Transverse colon (tissue), 4 donors: Measurements from ENCODE around the gene ANO9.

Experiments used
- CTCF ChIP-seq, 5 experiments: fragments of 200-600 bp in 3 of 5; fragments of 450-650 bp in 2 of 5; sonication (generic) in 3 of 5; IDR thresholded peaks; 1 replicate in 2 of 5; 2 replicates in 3 of 5; pipeline ENCODE4 v1.5.1; 2016 to 2017; ENCODE audit warnings: antibody characterized with exemption in 5 of 5, inconsistent platforms in 3 of 5, mild to moderate bottlenecking in 2 of 5, moderate library complexity in 1 of 5
- POLR2A ChIP-seq: fragments of 450-650 bp; IDR thresholded peaks from one replicate; pipeline ENCODE4 v1.6.1; 2016; ENCODE audit warnings: antibody characterized with exemption, mild to moderate bottlenecking, moderate library complexity
- POLR2AphosphoS5 ChIP-seq, 3 donors: sonication (generic); formaldehyde crosslinking; IDR thresholded peaks; one replicate each; pipeline ENCODE4 v1.6.1; 2016; ENCODE audit warnings: antibody characterized with exemption in 3 of 3

GRCh38 chr11:417652-418342 is 24.0 kb downstream of the ANO9 start:
- no peak for TF ChIP-seq POLR2A
- no peak for TF ChIP-seq POLR2AphosphoS5 (IDR thresholded peaks at IDR 0.05)
- no peak for TF ChIP-seq CTCF (IDR thresholded peaks at IDR 0.05)
